Eye (tissue), 1 donor: ENCODE data around the gene WLS.
A peak's percentile ranks its signal among the peaks of the same experiment; 100 is the strongest.
"Not testable (repeated sequence)": the region's sequence is repeated elsewhere in the genome, so short reads cannot be mapped to it uniquely, and the experiment has no call there.

Experiments
- DNase-seq: peaks from one replicate; pipeline ENCODE4 v3.0.0-alpha.2; 2015

Gene WLS

GRCh38 chr1:68197461-68197860, 34.9 kb downstream of the WLS start:
- no peak for DNase-seq

DNA sequence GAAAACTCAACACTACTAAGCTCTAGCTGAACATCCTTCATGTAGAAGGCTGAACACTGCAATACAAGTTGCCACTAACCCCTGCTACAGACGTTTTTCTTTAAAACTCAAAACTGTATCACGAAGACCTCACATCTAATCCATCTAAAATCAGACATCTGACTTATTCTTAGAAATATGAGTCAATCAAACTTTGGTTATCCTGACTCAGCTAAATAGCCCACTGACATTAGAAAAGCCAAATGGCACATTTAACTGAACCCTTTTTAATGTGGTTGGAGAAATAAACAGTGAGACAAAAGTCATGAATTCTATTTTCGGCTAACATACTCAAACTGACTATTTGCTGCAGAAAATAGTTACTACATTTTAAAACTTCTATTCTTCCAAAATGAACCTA, 35.6 kb downstream of the WLS start:
- DNase-seq, result no peak

DNA sequence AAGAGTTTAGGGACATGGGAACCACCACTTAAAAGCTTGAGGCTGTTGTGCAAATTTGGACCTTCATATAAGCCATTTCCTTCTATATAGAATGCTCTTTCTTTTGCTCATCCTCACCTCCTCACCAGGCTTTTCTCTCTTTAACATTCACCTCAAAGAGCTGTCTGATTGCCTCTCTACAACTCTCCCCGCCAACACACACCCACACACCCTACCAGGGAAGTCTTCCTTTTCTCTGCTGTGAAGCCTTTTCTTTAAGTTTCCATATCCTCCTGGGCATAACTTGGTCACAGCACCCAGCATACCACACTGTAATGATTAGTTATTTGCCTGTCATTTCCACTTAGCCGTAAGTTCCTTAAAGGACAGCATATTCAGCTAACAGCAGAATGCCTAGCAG, 40.6 kb downstream of the WLS start:
- no peak for DNase-seq

DNA sequence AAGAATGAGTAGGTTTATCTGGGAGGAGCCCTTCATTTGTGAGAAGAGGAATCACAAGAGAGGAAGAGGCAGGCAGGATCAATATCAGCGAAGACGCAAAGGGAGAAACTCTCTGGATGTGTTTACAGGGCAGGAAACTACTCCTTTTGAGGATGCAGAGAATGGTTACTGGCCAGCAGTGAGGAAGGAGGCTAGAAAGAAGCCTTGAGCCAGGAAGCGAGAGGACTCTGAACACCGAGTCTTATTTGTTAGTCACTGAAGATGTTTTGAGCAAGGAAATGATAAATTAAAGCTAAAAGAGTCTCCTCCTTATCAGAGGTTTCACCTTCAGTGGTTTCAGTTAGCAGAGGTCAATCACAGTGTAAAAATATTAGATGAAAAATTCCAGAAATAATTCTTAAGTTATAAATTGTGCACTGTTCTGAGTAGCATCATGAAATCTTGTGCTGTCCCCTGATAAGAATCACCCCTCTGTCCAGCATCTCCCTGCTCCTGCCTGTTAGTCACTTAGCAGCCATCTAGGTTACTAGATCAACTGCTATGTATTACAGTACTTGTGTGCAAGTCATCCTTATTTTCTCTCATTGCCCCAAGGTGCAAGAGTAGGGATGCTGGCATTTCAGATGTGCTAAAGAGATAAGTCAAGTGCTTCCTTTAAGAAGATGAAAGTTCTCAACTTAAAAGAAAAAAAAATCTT, 43.5 kb downstream of the WLS start:
- no peak for DNase-seq

DNA sequence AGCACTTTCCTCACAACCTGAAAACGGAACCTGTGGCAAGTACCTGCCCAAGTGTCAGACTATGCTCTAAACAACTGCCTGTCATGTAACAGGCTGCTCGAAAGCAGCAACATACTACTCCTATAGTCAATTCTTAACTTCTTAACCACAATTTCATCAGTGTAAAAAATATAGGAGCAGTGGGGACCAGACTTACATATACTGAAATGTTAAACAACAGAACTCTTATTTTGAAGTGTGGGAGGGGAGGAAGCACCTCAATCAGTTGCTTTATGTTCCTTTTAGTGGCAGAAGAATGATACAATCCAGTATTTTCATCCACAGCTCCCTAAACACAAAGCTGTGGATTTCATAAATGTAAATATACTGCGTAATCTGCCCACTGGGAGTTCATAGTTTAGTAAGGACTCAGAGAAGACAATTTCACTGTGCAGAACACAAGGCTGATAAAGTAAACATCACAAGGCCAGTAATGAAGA, 44.2 kb downstream of the WLS start:
- no peak for DNase-seq

- no peak for DNase-seq
These were observed 46.6 kb downstream of the WLS start for GRCh38 chr1:68185743-68186142.

DNA sequence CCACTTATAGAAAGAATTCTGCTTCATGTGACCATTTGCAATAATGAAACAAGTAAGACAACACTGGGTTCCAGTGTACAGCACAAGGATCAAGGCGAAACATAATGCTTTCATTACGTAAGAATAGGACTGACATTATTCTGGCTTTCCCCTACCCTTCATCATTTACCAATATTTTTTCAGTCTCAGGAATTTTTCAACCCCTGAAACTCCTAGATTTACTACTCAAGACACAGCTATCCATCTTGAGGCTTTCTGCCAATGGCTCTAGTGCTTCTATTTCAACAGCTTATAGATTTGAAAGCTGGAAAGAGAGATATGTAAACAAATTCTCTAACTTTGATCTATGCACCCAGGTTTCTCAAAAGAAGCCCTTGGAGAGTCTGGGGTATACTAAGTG, 48.4 kb downstream of the WLS start:
- no peak for DNase-seq

DNA sequence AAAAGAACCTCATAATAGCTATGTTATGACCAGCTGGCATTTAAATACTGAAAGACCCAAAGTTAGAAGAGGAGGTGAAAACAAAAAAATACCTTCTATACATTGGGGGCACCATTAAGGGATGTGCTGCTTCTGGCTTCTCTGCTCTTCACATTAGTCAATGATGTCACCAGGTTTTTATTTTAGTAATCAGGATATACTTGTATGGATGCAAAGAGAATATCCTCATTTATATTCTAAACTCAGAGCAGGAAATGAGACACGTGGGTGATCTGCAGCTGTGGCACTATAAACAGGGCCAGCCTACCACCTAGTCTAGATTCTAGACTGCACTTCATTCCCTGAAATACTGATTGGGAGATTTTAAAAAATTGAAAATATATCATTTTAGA, 51.2 kb downstream of the WLS start:
- no peak for DNase-seq

- DNase-seq, result no peak
These were observed 51.7 kb downstream of the WLS start for GRCh38 chr1:68180441-68181164.

GRCh38 chr1:68178821-68179490, 53.4 kb downstream of the WLS start:
- no peak for DNase-seq

DNA sequence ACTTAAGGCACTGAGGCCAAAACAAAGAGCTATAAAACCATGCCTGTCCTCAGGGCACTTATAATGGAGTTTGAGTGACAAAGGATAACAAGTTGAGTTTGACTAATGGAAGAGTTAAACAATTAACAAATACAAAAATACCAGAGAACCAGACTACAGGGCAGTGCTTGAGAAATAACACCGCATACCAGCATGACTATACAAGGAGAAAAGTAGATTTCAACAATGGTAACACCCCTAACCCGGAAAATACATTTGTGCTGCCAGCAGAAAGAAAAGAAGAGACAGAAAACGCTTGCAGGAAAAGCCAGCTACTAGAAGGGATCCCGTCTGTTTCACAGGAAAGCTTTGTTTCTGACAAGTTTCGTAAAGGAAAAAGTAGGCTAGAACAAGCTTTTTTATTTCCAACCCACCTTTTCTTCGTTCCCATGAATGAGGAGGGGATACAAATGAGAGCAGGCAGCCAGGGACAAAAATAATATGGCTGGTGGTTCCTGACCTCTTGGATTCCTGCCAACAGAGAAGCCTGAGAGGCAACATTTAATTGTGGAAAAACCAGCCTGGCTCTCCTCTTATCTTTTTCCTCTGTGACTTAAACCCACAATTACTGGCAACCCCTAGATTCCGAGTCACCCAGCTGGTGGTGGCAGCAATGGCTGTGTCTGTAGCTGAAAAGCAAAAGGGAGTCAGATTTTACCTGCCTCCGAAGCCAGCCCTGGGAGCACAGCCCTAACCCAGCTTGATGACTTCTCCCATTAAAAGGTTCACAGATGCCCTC, 56.5 kb downstream of the WLS start:
- peak; percentile 45 for DNase-seq

GRCh38 chr1:68174738-68175113, 57.6 kb downstream of the WLS start:
- DNase-seq, result no peak

GRCh38 chr1:68173936-68174737, 58.2 kb downstream of the WLS start:
- peak; percentile 91 for DNase-seq

- DNase-seq, result peak; percentile 52
These were observed 58.9 kb downstream of the WLS start for GRCh38 chr1:68173283-68173935.

- not testable (repeated sequence) for DNase-seq
These were observed 60.5 kb downstream of the WLS start for GRCh38 chr1:68171795-68172194.

- no peak for DNase-seq
These were observed 63.7 kb downstream of the WLS start for GRCh38 chr1:68168545-68169171.

DNA sequence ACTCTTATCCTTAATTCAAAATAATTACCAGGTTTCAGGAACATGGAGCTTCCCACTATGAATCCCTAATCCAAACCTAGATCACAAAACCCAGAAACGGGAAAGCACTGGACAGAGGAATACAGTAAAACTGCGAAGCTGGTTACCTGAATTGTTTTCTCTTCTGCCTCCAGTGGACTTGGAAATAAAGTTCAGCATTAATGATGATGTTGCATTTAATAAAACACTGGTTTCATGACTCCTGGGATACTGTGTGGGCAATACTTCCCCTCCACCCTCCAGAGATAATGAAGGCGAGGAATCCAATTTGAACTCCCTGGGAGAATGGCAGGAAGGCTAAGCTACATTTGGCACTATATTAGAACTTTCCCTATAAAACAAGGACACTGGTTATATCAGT, 65.1 kb downstream of the WLS start:
- no peak for DNase-seq

GRCh38 chr1:68166348-68166747, 66.0 kb downstream of the WLS start:
- DNase-seq, result no peak

DNA sequence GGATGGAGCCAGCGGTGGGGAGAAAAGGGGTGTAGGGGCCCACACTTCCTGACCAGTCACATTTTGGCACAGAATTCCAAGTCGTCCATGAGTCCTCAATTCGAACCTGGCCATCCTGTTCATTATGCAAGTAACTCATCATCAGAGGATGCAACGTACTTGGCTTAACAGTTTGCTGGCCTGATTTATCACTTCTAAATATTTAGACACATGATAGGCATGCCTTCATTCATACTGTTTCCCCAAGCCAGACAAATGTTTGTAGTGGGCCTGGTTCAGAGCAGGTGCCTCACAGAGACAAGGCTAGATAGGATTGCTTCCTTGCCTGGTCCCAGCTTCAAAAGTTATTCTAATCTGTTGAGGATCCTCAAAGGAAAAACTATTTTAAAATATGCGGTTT, 66.7 kb downstream of the WLS start:
- DNase-seq, result no peak

DNA sequence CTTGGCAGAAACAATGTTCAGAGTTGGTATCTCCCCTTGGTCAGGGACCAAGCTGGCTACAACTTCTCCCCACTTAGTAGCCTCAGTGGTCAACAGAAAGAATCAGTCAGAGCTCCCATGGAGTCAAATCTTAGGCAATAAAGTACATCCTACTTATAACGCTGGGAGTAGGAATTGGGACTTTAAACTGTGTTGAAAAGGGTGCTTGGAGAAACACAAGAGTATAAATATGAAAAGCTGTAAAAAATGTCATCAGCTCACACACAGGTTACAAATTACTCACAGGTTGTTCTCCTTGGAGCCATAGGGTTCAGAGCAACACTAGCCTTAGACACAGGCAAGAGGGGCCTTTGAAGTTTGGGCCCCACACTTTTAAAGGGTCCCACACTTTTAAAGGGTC, 67.4 kb downstream of the WLS start:
- DNase-seq, result no peak

GRCh38 chr1:68163220-68163619, 69.1 kb downstream of the WLS start:
- no peak for DNase-seq
